ENCODE measurements around the gene SLC25A39. TPM values are rescaled to one million over a fixed set of nuclear protein-coding genes. Genes with fewer than 3 reads are reported as not detected.

Gene SLC25A39
- total and polyA plus RNA-seq, 4 donors, result 50.2 to 107 (median 58.1) TPM

GRCh38 chr17:44281570-44281969, 43.1 kb downstream of the SLC25A39 start:
- intact Hi-C loops (cut with DNase I), result no loop called here
- DNase-seq (no peak), ATAC-seq (ENCODE audit: low FRiP score) (no peak)
- Histone ChIP-seq H3K4me1 (ENCODE audit: control insufficient read depth in 1 of 2, insufficient read depth in 2 of 2, low read length in 2 of 2) (no peaks in the 10 kb centered on the region), H3K9me3 (ENCODE audit: control insufficient read depth, low read length) (no peaks in the 10 kb centered on the region), H3K27me3 (ENCODE audit: control insufficient read depth in 1 of 2, insufficient read depth in 2 of 2, low read length in 1 of 2) (no peaks in the 10 kb centered on the region), H3K36me3 (ENCODE audit: control insufficient read depth in 1 of 2, insufficient read depth in 2 of 2, low read length in 1 of 2) (no peaks in the 10 kb centered on the region), H3K27ac (ENCODE audit: low read depth in 1 of 2, low read length in 2 of 2) (no peak overlapping the region), H3K4me3 (ENCODE audit: low read length in 2 of 2) (no peak overlapping the region)
- WGBS, 2 donors, result 97 to 99% methylated on average over 2 of the region's 2 CpGs

GRCh38 chr17:44280392-44280937, 44.2 kb downstream of the SLC25A39 start:
- H3K4me3 ChIP-seq (ENCODE audit: low read length in 2 of 2), result no peak overlapping the region
- H3K27ac ChIP-seq (ENCODE audit: low read depth in 1 of 2, low read length in 2 of 2), result no peak overlapping the region
- intact Hi-C loops (cut with DNase I), result no loop called here
- WGBS, 2 donors, result 75 to 79% methylated on average over 12 of the region's 12 CpGs
- H3K27me3 ChIP-seq (ENCODE audit: control insufficient read depth in 1 of 2, insufficient read depth in 2 of 2, low read length in 1 of 2), result no peaks in the 10 kb centered on the region
- no peak for ATAC-seq (ENCODE audit: low FRiP score)
- H3K9me3 ChIP-seq (ENCODE audit: control insufficient read depth, low read length), result no peaks in the 10 kb centered on the region
- DNase-seq, result no peak
- H3K36me3 ChIP-seq (ENCODE audit: control insufficient read depth in 1 of 2, insufficient read depth in 2 of 2, low read length in 1 of 2), result no peaks in the 10 kb centered on the region
- H3K4me1 ChIP-seq (ENCODE audit: control insufficient read depth in 1 of 2, insufficient read depth in 2 of 2, low read length in 2 of 2), result no peaks in the 10 kb centered on the region

DNA sequence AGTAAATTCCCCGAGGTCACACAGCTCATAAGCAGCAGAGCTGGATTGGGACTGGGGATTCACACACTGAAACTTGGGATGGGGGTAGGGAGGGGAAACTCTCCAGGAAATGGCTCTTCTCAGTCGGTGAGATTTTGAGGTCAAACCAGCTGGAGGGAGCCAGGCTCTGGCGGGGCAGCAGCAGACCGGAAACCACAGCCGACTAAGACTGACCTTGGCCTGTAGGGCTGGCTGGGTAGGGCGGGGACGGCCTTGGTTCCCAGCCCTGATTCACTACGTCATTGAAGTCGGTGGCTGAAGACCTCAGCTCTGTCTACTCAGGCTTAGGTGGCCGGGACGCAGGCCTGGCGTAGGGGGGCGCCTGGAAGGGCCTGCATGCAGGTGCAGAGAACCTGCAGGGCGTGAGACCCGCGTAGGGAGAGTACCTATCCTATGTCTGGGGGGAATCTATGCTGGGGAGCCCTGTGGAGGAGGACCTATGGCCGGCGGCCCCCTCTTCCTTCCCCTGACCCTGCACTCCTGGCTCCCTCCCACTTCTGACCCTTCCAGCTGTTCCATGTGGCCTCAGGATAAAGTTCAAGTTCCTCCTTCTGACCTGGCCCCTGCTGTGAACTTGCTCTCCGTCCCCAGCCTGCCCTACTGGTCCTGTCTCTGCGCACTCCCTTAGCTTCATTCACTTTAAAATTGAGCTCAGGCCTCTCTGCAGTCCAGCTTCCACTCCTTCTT, 44.8 kb downstream of the SLC25A39 start:
- WGBS, 2 donors, result 49 to 53% methylated on average over 20 of the region's 20 CpGs
- Histone ChIP-seq H3K27ac (ENCODE audit: low read depth in 1 of 2, low read length in 2 of 2) (no peak overlapping the region), H3K9me3 (ENCODE audit: control insufficient read depth, low read length) (no peaks in the 10 kb centered on the region), H3K4me1 (ENCODE audit: control insufficient read depth in 1 of 2, insufficient read depth in 2 of 2, low read length in 2 of 2) (no peaks in the 10 kb centered on the region), H3K4me3 (ENCODE audit: low read length in 2 of 2) (no peak overlapping the region), H3K36me3 (ENCODE audit: control insufficient read depth in 1 of 2, insufficient read depth in 2 of 2, low read length in 1 of 2) (no peaks in the 10 kb centered on the region), H3K27me3 (ENCODE audit: control insufficient read depth in 1 of 2, insufficient read depth in 2 of 2, low read length in 1 of 2) (no peaks in the 10 kb centered on the region)
- peak; percentile 81 for ATAC-seq (ENCODE audit: low FRiP score)
- intact Hi-C loops (cut with DNase I), result no loop called here
- peak; percentile 88 to 91 for DNase-seq

DNA sequence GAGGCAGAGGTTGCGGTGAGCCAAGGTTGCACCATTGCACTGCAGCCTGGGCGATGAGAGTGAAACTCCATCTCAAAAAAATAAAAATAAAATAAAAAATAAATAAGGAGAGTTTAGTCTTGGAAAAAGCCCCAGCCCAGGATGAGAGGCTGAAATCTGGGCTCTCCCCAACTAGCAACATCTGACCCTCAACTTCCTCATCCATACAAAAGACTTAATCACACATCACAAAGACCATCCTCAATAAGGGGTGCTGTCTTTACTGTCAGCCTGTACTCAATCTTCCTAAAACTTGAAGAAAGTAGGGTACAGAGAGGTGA, 45.3 kb downstream of the SLC25A39 start:
- H3K36me3 ChIP-seq (ENCODE audit: control insufficient read depth in 1 of 2, insufficient read depth in 2 of 2, low read length in 1 of 2), result no peaks in the 10 kb centered on the region
- no peak overlapping the region for H3K27ac ChIP-seq (ENCODE audit: low read depth in 1 of 2, low read length in 2 of 2)
- no peak for DNase-seq
- intact Hi-C loops (cut with DNase I), result no loop called here
- H3K9me3 ChIP-seq (ENCODE audit: control insufficient read depth, low read length), result no peaks in the 10 kb centered on the region
- H3K4me3 ChIP-seq (ENCODE audit: low read length in 2 of 2), result no peak overlapping the region
- no peaks in the 10 kb centered on the region for H3K27me3 ChIP-seq (ENCODE audit: control insufficient read depth in 1 of 2, insufficient read depth in 2 of 2, low read length in 1 of 2)
- no peak for ATAC-seq (ENCODE audit: low FRiP score)
- no peaks in the 10 kb centered on the region for H3K4me1 ChIP-seq (ENCODE audit: control insufficient read depth in 1 of 2, insufficient read depth in 2 of 2, low read length in 2 of 2)
- WGBS, 2 donors, result 92 to 97% methylated on average over 2 of the region's 2 CpGs

DNA sequence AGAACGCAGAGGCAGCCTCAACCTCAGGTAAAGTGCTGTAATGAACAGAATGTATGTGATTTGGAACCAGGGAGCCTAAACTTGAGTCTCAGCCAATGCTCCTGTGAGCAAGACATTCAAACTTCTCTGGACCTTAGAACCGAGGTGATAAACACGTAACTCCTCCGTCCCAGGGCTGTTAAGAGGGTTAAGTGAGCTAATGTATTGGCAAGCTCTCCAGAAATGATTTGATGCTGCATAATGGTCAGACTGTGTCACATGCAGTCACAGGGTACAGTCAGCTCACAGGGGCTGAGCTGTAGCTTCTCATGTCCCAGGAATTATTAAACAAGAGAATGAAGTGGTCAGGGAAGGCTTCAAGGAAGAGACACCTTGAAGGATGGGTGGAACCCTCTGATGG, 46.6 kb downstream of the SLC25A39 start:
- Histone ChIP-seq H3K27ac (ENCODE audit: low read depth in 1 of 2, low read length in 2 of 2) (no peak overlapping the region), H3K36me3 (ENCODE audit: control insufficient read depth in 1 of 2, insufficient read depth in 2 of 2, low read length in 1 of 2) (no peaks in the 10 kb centered on the region), H3K4me1 (ENCODE audit: control insufficient read depth in 1 of 2, insufficient read depth in 2 of 2, low read length in 2 of 2) (no peaks in the 10 kb centered on the region), H3K4me3 (ENCODE audit: low read length in 2 of 2) (no peak overlapping the region), H3K9me3 (ENCODE audit: control insufficient read depth, low read length) (no peaks in the 10 kb centered on the region), H3K27me3 (ENCODE audit: control insufficient read depth in 1 of 2, insufficient read depth in 2 of 2, low read length in 1 of 2) (no peaks in the 10 kb centered on the region)
- no peak for DNase-seq
- intact Hi-C loops (cut with DNase I), result no loop called here
- WGBS, 2 donors, result 73 to 77% methylated on average over 4 of the region's 4 CpGs
- ATAC-seq (ENCODE audit: low FRiP score), result no peak

- Histone ChIP-seq H3K9me3 (ENCODE audit: control insufficient read depth, low read length) (no peaks in the 10 kb centered on the region), H3K36me3 (ENCODE audit: control insufficient read depth in 1 of 2, insufficient read depth in 2 of 2, low read length in 1 of 2) (no peaks in the 10 kb centered on the region), H3K4me3 (ENCODE audit: low read length in 2 of 2) (no peak overlapping the region), H3K27me3 (ENCODE audit: control insufficient read depth in 1 of 2, insufficient read depth in 2 of 2, low read length in 1 of 2) (no peaks in the 10 kb centered on the region), H3K4me1 (ENCODE audit: control insufficient read depth in 1 of 2, insufficient read depth in 2 of 2, low read length in 2 of 2) (no peaks in the 10 kb centered on the region), H3K27ac (ENCODE audit: low read depth in 1 of 2, low read length in 2 of 2) (no peak overlapping the region)
- WGBS, 2 donors, result 77 to 81% methylated on average over 5 of the region's 5 CpGs
- DNase-seq, result no peak
- no peak for ATAC-seq (ENCODE audit: low FRiP score)
- intact Hi-C loops (cut with DNase I), result no loop called here
Measured at GRCh38 chr17:44273607-44274006, 51.0 kb downstream of the SLC25A39 start.

DNA sequence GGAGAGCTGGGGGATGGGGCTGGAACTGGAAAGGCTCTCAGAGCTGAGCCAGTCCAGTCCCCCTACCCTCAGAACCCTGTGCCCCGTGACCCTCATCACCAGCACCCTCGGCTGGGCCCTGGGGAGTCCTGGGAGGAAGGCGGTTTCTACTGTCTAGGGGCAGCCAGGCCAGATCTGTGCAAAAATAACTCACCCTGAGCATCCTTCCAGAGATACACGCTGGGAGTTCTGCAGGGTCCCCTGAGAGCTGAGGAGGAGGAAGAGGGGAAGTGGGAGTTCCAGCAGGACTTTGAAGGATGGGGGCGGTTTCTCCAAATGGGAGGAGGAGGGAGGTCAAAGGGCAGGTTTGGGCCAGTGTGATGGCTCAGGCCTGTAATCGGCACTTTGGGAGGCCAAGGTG, 51.7 kb downstream of the SLC25A39 start:
- Histone ChIP-seq H3K9me3 (ENCODE audit: control insufficient read depth, low read length) (no peaks in the 10 kb centered on the region), H3K27me3 (ENCODE audit: control insufficient read depth in 1 of 2, insufficient read depth in 2 of 2, low read length in 1 of 2) (no peaks in the 10 kb centered on the region), H3K27ac (ENCODE audit: low read depth in 1 of 2, low read length in 2 of 2) (no peak overlapping the region), H3K36me3 (ENCODE audit: control insufficient read depth in 1 of 2, insufficient read depth in 2 of 2, low read length in 1 of 2) (no peaks in the 10 kb centered on the region), H3K4me1 (ENCODE audit: control insufficient read depth in 1 of 2, insufficient read depth in 2 of 2, low read length in 2 of 2) (no peaks in the 10 kb centered on the region), H3K4me3 (ENCODE audit: low read length in 2 of 2) (no peak overlapping the region)
- intact Hi-C loops (cut with DNase I), result no loop called here
- 66 to 67% methylated on average over 6 of the region's 6 CpGs for WGBS, 2 donors
- no peak for DNase-seq
- ATAC-seq (ENCODE audit: low FRiP score), result no peak

- no peaks in the 10 kb centered on the region for H3K9me3 ChIP-seq (ENCODE audit: control insufficient read depth, low read length)
- ATAC-seq (ENCODE audit: low FRiP score) (no peak), DNase-seq (no peak)
- no peaks in the 10 kb centered on the region for H3K4me1 ChIP-seq (ENCODE audit: control insufficient read depth in 1 of 2, insufficient read depth in 2 of 2, low read length in 2 of 2)
- no peaks in the 10 kb centered on the region for H3K36me3 ChIP-seq (ENCODE audit: control insufficient read depth in 1 of 2, insufficient read depth in 2 of 2, low read length in 1 of 2)
- H3K27ac ChIP-seq (ENCODE audit: low read depth in 1 of 2, low read length in 2 of 2), result no peak overlapping the region
- H3K4me3 ChIP-seq (ENCODE audit: low read length in 2 of 2), result no peak overlapping the region
- intact Hi-C loops (cut with DNase I), result no loop called here
- no peaks in the 10 kb centered on the region for H3K27me3 ChIP-seq (ENCODE audit: control insufficient read depth in 1 of 2, insufficient read depth in 2 of 2, low read length in 1 of 2)
- WGBS, 2 donors, result 56 to 57% methylated on average over 13 of the region's 13 CpGs
Measured at GRCh38 chr17:44272321-44272951, 52.2 kb downstream of the SLC25A39 start.

Data from aorta (tissue), 5 donors.